Right lobe of liver (tissue), 4 donors: ENCODE results near the gene DSG2.

Source experiments
- CTCF ChIP-seq, 4 donors: fragments of 200-600 bp in 3 of 4; fragments of 450-650 bp in 1 of 4; IDR thresholded peaks; one replicate each; pipeline versions ENCODE4 v1.5.1 to v1.8.0; 2016 to 2022; ENCODE audit warnings: antibody characterized with exemption in 4 of 4, mild to moderate bottlenecking in 2 of 4
- POLR2A ChIP-seq: fragments of 450-650 bp; IDR thresholded peaks from one replicate; pipeline ENCODE4 v1.6.1; 2017; ENCODE audit warnings: antibody characterized with exemption, mild to moderate bottlenecking
- donor health status: DM: no; HTN: no; CAD: no.
- donor health status: DM: no; HTN: no; CAD: no.
- donor health status: DM: no; HTN: yes; CAD: no.

DNA sequence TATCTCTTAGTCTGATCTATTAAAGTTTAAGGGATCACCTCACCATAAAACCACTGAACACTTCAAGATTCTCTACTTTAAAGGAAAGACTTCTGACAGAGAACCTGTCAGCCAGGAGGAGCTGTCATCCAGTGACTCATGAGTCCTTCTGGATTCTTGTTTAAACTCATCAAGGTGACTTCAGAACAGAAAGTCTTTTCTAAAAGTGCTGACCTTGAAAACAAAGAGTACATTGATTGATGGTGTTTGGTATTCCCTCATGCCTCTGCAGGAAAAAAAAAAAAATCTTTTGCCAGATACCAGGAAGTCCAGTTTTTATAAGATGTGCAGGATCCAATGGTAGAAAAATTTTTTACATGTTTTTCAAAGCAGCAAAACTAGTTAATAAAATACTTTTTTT is 12.3 kb downstream of the DSG2 start:
- TF ChIP-seq CTCF (IDR thresholded peaks at IDR 0.05) (no peak), POLR2A (no peak)
